VCaP (cell line): ENCODE results near the gene ARHGAP4.

ENCODE experiments used
- H3K27ac ChIP-seq: fragments of 450-650 bp; 2 replicates; pipeline ENCODE4 v1.5.1; 2017
- TF ChIP-seq, protein P1 (sequence below): fragments of 450-650 bp; conservative IDR thresholded peaks from 2 replicates; pipeline ENCODE4 v1.5.1; 2017; ENCODE audit warnings: mild to moderate bottlenecking, moderate library complexity

ARHGAP4 gene

DNA sequence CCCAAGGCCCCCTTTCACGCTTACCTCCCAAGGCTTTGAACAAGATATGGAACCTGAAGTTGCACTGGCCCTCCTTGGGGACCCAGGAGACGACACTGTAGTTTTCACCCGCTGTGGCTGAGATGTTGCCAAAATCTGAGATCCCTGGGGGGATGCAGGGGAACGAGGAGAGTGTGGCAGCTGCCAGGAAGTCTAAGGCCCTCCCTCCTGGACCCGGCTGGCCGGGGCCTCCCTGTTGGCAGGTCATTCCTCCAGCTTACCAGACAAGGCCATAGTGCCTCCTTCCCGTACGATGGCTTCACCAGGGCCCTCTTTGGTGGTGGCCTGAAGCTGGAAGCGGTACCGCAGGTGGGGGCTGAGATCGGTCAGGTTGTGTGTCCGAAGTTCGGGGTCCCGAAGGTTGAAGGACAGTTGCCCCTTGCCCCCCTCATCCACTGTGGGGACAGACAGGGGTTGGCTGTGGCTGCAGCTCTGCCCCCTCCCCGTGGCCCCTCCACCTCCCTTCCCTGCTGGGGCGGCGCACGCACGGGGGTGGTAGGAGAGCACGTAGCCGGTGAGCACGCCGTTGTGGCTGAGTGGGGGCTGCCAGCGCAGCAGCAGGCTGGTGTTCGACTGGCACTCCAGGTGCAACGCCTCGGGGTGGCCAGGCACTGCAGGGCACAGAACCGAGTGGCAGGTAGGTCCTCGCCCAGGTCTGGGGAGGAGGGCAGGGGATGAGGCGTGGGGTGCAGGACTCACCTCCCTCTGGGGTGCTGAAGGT, 61.3 kb downstream of the ARHGAP4 start:
- no peak overlapping the region for H3K27ac ChIP-seq
- TF ChIP-seq, protein P1, sequence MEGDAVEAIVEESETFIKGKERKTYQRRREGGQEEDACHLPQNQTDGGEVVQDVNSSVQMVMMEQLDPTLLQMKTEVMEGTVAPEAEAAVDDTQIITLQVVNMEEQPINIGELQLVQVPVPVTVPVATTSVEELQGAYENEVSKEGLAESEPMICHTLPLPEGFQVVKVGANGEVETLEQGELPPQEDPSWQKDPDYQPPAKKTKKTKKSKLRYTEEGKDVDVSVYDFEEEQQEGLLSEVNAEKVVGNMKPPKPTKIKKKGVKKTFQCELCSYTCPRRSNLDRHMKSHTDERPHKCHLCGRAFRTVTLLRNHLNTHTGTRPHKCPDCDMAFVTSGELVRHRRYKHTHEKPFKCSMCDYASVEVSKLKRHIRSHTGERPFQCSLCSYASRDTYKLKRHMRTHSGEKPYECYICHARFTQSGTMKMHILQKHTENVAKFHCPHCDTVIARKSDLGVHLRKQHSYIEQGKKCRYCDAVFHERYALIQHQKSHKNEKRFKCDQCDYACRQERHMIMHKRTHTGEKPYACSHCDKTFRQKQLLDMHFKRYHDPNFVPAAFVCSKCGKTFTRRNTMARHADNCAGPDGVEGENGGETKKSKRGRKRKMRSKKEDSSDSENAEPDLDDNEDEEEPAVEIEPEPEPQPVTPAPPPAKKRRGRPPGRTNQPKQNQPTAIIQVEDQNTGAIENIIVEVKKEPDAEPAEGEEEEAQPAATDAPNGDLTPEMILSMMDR = no peak

DNA sequence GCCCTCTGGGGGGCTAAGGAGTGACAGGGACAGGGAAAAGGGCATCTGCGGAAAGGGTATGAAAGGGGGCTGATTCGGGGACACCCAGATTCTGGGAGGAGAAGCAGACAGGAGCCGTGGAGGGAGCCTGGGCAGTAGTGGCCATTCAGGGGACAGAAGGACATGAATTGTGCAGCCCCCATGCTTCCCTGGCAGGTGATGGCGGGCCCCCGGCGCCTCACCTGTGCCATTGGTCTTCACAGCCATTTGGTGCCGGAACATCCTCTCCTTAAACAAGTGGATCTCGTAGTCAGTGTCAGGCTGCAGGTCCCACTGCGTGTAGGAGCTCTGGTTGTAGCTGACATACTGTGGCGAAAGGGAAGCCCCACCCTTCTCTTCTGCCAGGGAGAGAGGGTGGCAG, 62.0 kb downstream of the ARHGAP4 start:
- TF ChIP-seq, protein P1 = no peak

DNA sequence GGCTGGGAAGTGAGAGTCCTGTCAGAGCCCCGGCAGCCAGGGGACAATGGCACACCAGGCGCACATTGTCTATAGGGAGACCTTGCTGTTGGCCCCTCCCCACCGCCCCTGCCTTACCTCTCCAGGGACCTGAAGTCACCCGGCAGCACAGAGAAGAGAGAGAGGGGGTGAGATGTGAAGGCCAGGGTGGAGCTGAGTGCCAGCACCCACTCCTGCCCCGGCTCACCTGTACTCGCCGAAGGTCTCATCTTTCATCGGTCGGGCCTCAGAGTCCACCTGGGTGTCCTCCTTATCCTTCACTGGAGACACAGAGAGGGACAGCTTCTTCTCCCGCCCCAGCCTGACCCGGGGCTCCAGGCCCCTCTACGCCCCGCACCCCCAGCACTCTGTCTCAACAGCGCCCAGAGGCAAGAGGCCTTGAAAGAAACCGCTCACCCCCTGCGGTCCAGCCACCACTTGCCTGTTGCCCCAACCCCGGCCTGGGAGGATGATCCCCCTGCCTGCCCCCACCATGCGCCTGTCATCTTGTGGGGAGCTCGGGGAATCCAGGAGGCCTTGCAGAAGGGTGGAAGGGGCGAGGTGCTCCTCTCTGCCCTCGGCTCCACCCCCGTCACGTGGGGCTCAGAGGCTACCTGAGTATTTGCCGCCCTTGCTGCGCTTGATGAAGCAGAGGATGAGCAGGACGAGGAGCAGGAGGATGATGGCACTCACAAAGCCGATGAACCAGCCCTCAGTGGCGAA, 62.6 kb downstream of the ARHGAP4 start:
- TF ChIP-seq, protein P1 = no peak
- H3K27ac ChIP-seq = no peak overlapping the region

More for the DNA sequence above, 62.0 kb downstream of the ARHGAP4 start:
- no peak overlapping the region for H3K27ac ChIP-seq

DNA sequence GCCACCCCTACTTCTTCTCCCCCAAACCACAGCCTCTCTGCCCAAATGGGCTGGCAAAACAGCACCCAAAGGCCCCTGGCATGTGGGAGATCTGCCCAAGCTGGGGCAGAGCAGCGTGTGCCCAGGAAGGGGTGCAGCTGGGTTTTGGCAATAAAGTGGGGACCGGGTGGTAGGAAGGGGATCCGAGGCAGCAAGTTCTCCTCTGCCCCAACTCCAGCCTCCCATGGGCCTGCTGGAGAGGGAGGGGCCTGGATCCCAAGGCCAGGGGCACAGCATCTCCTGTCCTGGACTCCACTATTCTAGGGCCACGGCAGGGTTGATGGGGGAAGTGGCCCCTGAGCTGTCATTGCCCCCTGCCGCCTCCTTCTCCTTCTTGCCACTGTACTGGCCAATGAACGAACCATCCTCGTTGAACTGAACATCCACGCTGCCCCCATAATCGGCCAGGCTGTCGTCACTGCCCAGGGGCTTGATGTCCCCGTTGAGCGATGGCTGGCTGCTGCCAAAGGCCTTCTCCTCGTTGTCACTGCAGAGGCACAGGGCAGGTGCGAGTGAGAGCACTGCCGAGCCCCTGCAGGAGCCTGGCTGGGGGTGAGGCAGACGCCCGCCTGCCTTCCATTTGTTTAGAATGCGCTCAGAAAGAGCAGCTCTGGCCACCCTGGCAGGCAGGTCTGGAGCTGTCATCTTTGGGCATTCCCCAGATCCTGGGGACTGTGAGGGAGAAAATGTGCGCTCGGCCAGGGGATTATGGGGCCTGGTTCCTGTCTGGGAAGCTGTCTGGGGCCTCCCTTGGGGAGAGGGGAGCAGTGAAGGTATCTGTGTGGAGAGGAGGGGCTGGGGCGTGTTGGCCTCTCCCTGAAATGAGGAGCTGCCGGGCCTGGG, 63.5 kb downstream of the ARHGAP4 start:
- H3K27ac ChIP-seq = no peak overlapping the region
- TF ChIP-seq, protein P1 = no peak

DNA sequence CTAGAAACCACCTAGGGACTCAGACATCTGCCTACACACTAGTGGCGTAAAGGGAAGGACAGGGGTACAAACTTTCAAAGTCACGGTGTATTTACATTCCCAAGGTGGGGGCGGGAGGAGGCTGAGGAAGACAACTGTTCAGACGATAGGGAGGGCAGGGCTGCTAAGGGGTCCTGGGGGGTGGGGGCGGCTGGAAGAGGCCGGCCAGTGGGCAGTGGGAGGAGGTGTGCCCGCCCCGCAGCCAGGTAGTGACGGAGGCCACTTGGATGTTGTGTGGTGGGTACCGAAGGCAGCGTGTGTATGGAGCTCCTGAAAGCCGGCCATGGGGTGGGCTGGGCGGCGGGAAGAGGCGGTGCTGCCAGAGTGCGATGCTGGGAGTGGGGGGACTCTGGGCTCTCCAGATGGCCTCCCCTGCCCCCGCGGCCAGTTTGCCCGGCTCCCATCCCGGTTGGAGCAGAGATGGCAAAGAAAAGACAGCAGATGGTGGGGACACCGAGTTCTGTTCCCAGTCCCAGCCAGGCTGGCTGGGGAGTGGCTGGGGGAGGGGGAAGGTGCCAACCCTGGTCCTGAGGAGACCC, 64.2 kb downstream of the ARHGAP4 start:
- TF ChIP-seq, protein P1 = no peak
- no peak overlapping the region for H3K27ac ChIP-seq

DNA sequence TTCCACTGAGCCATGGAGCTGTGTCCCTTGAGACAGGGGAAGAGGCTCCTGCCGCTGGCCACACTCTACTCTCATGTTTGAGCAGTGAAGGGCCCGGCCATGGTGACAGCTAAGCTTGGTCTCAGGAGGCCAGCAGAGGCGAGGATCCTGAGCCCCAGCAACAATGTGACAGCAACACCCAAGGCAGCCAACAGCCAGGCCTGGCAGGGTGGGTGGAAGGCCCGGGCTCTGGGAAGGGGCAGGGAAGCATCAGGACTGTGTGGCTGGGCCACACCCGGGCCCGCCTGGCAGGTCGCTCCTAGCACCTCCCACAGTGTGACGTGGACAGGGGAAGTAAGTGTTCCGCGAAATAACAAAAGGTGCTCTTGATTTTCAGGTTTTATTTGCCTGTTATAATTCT, 64.9 kb downstream of the ARHGAP4 start:
- TF ChIP-seq, protein P1 = no peak
- H3K27ac ChIP-seq = no peak overlapping the region
